Effector memory CD4-positive, alpha-beta T cell (primary cell): ENCODE results near the gene NFATC2IP.
"Not testable (repeated sequence)": the region's sequence is repeated elsewhere in the genome, so short reads cannot be mapped to it uniquely, and the experiment has no call there.

Source experiments
- DNase-seq, 3 donors: peaks; one replicate each; pipeline ENCODE4 v3.0.0-alpha.2; 2020
- H3K27ac ChIP-seq: 2 replicates; pipeline ENCODE4 v1.7.0; 2013; ENCODE audit warnings: mild to moderate bottlenecking, low read length, moderate library complexity; ENCODE audit not compliant: insufficient read depth, poor library complexity, severe bottlenecking
- H3K27me3 ChIP-seq: replicated peaks from 2 replicates; pipeline ENCODE4 v1.7.0; 2013; ENCODE audit warnings: mild to moderate bottlenecking, low read length; ENCODE audit not compliant: insufficient read depth, control insufficient read depth, poor library complexity, severe bottlenecking
- H3K36me3 ChIP-seq: 2 replicates; pipeline ENCODE4 v1.7.0; 2013; ENCODE audit warnings: mild to moderate bottlenecking, low read length, moderate library complexity; ENCODE audit not compliant: control insufficient read depth, insufficient read depth
- H3K4me1 ChIP-seq: 2 replicates; pipeline ENCODE4 v1.7.0; 2013; ENCODE audit warnings: low read length, mild to moderate bottlenecking; ENCODE audit not compliant: control insufficient read depth, insufficient read depth, poor library complexity, severe bottlenecking
- H3K4me3 ChIP-seq: 2 replicates; pipeline ENCODE4 v1.7.0; 2013; ENCODE audit warnings: low read length, low read depth, mild to moderate bottlenecking; ENCODE audit not compliant: insufficient read depth, poor library complexity, severe bottlenecking
- H3K9me3 ChIP-seq: 2 replicates; pipeline ENCODE4 v1.7.0; 2013; ENCODE audit warnings: mild to moderate bottlenecking, low read length, moderate library complexity; ENCODE audit not compliant: control insufficient read depth

The NFATC2IP gene

DNA sequence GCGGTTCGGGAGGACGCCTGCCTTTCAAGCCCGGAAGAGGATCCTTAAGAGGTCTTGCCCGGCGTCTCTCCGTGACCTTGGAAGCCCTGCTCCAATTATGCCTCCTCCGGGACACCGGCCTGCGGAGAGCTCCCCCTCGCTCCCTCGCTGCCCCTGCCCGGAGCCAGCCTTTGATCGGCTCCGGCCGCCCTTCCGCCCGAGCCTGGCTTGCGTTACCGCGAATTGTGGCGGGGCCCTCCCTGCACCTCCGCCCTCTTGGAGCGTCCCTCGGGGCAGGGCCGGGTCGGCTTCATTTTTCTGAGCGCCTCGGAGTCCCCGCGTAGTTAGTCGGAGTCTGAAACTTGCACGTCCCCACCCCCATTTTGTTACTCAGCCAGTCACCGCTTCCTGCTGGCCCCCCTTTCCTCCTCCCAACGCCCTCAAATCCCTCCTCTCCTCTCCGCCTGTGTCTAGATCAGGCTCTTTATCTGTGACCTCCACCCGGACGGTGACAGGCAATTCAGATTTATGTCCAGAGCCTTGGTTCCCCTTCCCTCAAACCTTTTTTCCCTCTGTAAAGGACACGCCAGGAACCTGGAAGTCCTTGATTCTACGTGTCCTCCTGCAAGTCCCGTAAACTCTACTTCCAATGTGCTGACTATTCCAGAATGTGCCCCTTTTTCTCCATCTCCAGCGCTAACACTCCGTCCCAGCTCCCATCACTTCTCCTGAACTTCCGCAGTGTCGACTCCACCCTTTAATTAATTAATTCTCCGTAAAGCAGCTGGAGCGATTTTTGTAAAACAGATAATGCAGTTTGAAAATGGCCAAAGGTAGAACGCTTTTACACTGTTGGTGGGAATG is 25.1 kb upstream of the NFATC2IP start:
- no peaks in the 10 kb centered on the region for H3K27me3 ChIP-seq
- H3K36me3 ChIP-seq: no peaks in the 10 kb centered on the region
- no peaks in the 10 kb centered on the region for H3K9me3 ChIP-seq
- H3K4me1 ChIP-seq: peaks cover 11% of the 10 kb centered on the region
- peak overlapping the region; percentile 97 for H3K27ac ChIP-seq
- peak; percentile 67 to 74 (median 67) for DNase-seq
- peak overlapping the region; percentile 98 for H3K4me3 ChIP-seq

DNA sequence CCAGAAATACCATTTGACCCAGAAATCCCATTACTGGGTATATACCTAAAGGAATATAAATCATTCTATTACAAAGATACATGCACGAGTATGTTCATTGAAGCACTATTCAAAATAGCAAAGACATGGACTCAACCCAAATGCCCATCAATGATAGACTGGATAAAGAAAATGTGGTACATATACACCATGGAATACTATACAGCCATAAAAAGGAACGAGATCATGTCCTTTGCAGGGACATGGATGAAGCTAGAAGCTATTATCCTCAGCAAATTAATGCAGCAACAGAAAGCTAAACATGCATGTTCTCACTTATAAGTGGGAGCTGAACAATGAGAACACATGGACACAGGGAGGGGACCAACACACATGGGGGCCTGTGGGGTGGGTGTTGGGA is 24.5 kb upstream of the NFATC2IP start:
- H3K27me3 ChIP-seq, H3K36me3 ChIP-seq, H3K9me3 ChIP-seq, H3K27ac ChIP-seq, H3K4me3 ChIP-seq, DNase-seq: not testable (repeated sequence)
- peaks cover 11% of the 10 kb centered on the region for H3K4me1 ChIP-seq

DNA sequence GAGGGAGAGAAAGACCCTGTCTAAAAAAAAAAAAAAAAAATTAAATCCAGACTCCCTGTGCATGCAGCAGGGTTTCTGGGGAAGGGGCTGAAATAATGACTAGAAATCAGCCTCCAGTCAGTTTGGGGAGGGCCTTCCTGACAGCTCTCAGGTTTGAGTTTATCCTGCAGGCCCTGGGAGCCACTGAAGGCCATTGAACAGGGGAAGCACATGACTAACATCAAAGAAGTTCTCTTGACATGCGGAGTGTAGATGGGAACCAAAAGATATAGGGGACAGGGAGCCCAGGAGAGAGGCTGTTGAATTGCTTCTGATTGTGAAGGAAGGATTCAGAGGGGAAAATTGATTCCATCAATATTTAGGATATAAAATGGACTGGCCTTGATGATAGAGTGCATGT is 22.9 kb upstream of the NFATC2IP start:
- H3K9me3 ChIP-seq: no peaks in the 10 kb centered on the region
- no peaks in the 10 kb centered on the region for H3K36me3 ChIP-seq
- H3K27me3 ChIP-seq: no peaks in the 10 kb centered on the region
- H3K4me3 ChIP-seq: no peak overlapping the region
- no peak for DNase-seq
- peaks cover 11% of the 10 kb centered on the region for H3K4me1 ChIP-seq
- no peak overlapping the region for H3K27ac ChIP-seq

GRCh38 chr16:28930203-28930602 is 20.5 kb upstream of the NFATC2IP start:
- Histone ChIP-seq H3K9me3 (no peaks in the 10 kb centered on the region), H3K36me3 (no peaks in the 10 kb centered on the region), H3K4me3 (no peak overlapping the region), H3K27me3 (no peaks in the 10 kb centered on the region), H3K27ac (no peak overlapping the region), H3K4me1 (peaks cover 4% of the 10 kb centered on the region)
- DNase-seq: no peak

GRCh38 chr16:28930652-28931051 is 20.1 kb upstream of the NFATC2IP start:
- H3K27me3 ChIP-seq: no peaks in the 10 kb centered on the region
- H3K9me3 ChIP-seq: no peaks in the 10 kb centered on the region
- H3K4me3 ChIP-seq: no peak overlapping the region
- peaks cover 3% of the 10 kb centered on the region for H3K4me1 ChIP-seq
- peak overlapping the region; percentile 1 for H3K27ac ChIP-seq
- no peaks in the 10 kb centered on the region for H3K36me3 ChIP-seq
- no peak for DNase-seq

DNA sequence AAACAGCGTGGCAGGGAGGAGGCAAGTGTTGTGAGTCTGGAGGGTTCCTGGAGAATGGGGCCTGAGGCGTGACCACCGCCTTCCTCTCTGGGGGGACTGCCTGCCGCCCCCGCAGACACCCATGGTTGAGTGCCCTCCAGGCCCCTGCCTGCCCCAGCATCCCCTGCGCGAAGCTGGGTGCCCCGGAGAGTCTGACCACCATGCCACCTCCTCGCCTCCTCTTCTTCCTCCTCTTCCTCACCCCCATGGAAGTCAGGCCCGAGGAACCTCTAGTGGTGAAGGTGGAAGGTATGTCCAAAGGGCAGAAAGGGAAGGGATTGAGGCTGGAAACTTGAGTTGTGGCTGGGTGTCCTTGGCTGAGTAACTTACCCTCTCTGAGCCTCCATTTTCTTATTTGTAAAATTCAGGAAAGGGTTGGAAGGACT is 18.9 kb upstream of the NFATC2IP start, which contains the start of gene CD19:
Gene CD19, plus strand, starts transcription at position 171 of the 425 bp plus-strand sequence. Its CDS starts 30 bp downstream, at position 201.
- no peaks in the 10 kb centered on the region for H3K9me3 ChIP-seq
- no peak for DNase-seq
- H3K27ac ChIP-seq: peak within 1 kb of the TSS; percentile 1
- H3K27me3 ChIP-seq: no peaks in the 10 kb centered on the region
- no peak within 1 kb of the TSS for H3K4me3 ChIP-seq
- peaks cover 8% of the 10 kb centered on the region for H3K4me1 ChIP-seq
- H3K36me3 ChIP-seq: no peaks in the 10 kb centered on the region

GRCh38 chr16:28932339-28933141 is 18.2 kb upstream of the NFATC2IP start:
- Histone ChIP-seq H3K9me3 (no peaks in the 10 kb centered on the region), H3K27ac (no peak overlapping the region), H3K27me3 (no peaks in the 10 kb centered on the region), H3K4me1 (peaks cover 12% of the 10 kb centered on the region), H3K36me3 (no peaks in the 10 kb centered on the region), H3K4me3 (no peak overlapping the region)
- DNase-seq: no peak

- no peak for DNase-seq
- Histone ChIP-seq H3K4me3 (no peak overlapping the region), H3K4me1 (peaks cover 12% of the 10 kb centered on the region), H3K9me3 (no peaks in the 10 kb centered on the region), H3K27ac (no peak overlapping the region), H3K36me3 (no peaks in the 10 kb centered on the region), H3K27me3 (no peaks in the 10 kb centered on the region)
These were observed 17.6 kb upstream of the NFATC2IP start for GRCh38 chr16:28933171-28933570.

DNA sequence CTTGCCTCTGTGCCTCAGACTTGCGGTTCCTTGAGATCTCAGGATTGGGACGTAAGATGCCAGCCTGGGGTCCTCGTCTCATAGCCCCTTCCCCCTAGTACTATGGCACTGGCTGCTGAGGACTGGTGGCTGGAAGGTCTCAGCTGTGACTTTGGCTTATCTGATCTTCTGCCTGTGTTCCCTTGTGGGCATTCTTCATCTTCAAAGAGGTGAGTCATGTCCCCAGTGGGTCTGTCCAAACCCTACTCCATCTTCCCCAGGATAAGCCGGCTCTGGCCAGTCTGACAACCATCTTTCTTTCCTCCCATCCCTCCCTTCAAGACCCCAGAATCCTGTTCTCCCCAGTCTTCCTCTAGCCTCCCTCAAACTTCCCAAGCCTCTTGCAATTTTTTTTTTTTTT is 15.4 kb upstream of the NFATC2IP start:
- Histone ChIP-seq H3K27me3 (no peaks in the 10 kb centered on the region), H3K36me3 (no peaks in the 10 kb centered on the region), H3K27ac (no peak overlapping the region), H3K9me3 (no peaks in the 10 kb centered on the region), H3K4me1 (peaks cover 12% of the 10 kb centered on the region), H3K4me3 (no peak overlapping the region)
- no peak for DNase-seq
